NCI-H345 treated with DMSO at 0.1 percent for 48 hours (cell line): ENCODE measurements around the gene GPR156.
"Not testable (repeated sequence)": the region's sequence is repeated elsewhere in the genome, so short reads cannot be mapped to it uniquely, and the experiment has no call there.

Experiments
- DNase-seq: peaks from one replicate; lab custom pipeline; 2025; ENCODE audit not compliant: unreplicated experiment; lab: John Stamatoyannopoulos, UW

Gene GPR156

DNA sequence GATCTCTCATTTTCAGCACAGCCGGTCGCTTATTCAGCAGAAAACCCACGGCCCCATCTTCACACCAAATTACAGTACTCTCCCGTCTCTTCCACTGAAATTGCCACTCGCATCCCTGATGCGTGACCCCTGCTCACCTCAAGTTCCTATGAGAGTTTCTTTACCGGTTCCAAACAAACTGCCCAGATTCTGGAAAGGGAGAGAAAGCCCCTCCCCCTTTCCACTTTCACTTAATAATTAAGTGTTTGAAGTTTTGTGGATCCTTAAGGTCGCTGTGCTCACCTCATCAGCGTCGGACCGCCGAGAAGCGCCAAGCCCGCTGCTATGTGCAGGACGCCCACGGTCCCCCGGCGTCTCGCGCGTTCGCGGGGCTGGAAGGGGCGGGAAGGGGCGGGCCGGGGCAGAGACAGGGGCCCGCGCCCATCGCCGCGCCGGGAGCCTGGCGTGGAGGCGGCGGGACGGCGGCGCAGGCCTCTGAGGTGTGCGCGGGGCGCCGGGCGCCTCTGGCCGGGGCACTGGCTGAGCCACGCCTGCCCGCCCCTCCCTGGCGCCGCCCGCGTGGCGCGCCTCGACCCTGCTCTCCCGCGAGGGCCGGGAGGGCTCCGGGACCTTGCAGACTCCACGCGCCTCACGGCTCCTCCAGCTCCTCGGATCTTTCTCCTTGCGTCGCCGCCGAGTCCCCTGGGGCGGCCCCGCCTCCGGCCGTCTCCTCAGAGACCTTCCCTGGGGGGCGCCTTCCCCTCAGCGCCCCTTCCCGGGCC, at the start of gene GPR156:
Gene GPR156, minus strand, starts transcription at position 476 of the 761 bp plus-strand sequence. CDS start 41,124 bp downstream, outside the sequence.
- DNase-seq, result no peak

DNA sequence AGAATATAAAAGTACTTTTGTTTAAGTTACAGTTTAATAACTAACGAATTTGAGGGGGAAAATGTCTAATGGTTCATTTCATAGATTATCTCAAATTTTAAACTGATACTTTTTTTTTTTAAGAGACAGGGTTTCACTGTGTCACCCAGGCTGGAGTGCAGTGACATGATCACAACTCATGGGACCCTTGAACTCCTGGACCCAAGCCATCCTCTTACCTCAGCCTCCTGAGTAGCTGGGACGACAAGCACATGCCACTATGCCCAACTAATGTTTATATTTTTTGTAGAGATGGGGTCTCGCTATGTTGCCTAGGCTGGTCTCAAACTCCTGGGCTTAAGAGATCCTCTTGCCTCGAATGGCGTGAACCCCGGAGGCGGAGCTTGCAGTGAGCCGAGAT, 47.6 kb upstream of the GPR156 start:
- no peak for DNase-seq

DNA sequence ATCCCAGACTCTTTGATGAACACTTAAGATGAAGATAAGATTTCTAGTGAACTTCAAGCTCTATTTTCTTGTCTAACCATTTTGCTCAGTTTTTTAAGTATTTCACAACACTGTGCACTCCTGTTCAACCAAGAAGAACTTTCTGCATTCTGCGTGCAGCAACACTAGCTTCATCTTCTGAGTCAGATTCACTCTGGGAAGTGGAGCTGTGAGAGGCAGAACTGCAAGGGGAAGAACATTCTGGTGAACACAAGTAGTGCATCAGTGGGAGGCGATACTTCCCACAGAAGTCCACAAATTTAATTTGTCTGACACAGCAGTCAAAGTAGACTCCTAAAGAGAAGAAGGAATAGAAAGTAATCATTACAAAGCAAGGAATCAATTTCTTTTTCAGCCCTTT, 46.1 kb upstream of the GPR156 start:
- no peak for DNase-seq

DNA sequence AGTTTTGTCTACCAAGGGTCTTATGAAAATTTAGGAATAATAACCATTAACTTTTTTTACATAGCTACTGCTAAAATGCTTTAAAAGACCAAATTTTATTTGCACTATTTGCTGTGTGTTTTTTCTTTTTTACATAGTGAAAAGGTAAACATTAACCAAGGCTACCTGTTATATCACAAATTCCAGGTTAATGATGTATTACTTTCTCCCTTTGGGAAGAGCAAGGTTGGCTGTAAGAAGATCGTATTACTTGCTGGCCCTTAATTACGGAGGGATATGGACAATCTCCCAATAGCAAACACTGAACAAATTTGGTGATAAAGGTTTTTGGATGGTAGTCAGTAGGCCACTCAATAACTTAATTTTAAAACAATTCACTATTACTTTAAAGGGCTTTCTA, 41.8 kb upstream of the GPR156 start:
- DNase-seq, result no peak

DNA sequence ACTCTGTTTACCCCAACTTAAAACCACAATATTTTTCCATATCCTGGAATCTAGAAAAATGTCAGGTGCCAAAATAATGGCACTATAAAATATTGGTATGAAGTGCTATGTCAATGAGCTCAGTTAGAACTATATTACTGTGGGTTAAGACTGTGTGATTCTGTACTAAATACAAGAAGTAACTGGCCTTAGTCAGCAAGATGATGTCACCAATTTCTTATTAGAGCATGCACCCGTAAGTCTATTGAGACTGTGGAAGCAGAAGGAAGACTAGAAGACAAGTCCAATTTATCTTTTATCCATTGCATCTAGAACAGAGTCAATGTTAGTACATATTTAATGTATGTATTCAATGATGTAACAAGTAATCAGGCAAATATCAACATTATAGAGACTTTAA, 39.2 kb upstream of the GPR156 start:
- DNase-seq, result no peak

DNA sequence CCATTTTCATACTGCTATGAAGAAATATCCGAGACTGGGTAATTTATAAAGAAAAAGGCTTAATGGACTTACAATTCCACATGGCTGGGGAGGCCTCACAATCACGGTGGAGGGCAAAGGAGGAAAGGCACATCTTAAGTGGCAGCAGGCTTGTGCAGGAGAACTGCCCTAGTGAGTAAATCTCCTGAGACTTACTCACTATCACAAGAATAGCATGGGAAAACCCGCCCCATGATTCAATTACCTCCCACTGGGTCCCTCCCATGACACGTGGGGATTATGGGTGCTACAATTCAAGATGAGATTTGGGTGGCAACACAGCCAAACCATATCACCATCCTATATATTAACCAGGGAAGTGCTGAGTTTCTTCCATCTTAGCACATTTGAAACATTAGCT, 38.7 kb upstream of the GPR156 start:
- not testable (repeated sequence) for DNase-seq

DNA sequence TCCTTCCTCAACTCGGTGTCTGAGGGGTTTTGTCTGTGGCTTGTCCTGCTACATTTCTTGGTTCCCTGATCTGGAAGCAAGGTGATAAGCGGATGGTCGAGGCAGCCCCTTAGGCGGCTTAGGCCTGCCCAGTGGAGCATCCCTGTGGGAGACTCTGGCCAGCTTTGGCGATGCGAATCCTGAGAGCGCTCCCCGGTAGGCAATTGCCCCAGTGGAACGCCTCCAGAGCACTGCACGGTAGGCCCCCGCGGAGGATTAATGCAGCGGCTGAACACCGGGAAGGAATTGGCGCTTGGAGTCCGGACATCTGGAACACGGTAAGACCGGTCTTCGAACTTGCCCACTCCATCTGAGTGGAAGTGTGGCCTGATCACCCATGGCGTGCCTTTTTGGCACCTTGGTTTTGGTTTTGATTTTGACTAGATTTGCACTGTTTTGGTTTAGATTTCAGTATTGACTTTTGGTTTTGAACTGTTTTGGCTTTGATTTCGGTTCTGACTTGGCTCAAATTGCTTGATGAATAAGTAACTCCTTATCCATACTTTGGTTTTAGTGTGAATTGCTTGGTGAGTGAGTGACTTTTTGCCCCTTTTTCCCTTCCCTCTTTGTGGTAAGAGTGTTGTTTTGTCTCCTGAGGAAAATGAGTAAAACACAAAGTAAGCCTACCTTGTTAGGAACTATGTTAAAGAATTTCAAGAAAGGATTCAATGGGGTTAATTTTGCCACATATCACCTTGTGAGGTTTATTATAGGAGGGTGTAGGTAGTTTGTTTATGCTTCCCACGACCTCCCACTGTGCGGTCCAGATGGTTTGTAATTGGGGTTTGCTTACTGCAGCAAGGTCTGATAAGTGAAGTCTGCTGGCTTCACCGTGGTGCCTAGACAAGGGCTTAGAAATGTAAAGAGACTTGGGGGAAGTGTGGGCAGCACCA, 27.1 kb upstream of the GPR156 start:
- DNase-seq, result no peak

DNA sequence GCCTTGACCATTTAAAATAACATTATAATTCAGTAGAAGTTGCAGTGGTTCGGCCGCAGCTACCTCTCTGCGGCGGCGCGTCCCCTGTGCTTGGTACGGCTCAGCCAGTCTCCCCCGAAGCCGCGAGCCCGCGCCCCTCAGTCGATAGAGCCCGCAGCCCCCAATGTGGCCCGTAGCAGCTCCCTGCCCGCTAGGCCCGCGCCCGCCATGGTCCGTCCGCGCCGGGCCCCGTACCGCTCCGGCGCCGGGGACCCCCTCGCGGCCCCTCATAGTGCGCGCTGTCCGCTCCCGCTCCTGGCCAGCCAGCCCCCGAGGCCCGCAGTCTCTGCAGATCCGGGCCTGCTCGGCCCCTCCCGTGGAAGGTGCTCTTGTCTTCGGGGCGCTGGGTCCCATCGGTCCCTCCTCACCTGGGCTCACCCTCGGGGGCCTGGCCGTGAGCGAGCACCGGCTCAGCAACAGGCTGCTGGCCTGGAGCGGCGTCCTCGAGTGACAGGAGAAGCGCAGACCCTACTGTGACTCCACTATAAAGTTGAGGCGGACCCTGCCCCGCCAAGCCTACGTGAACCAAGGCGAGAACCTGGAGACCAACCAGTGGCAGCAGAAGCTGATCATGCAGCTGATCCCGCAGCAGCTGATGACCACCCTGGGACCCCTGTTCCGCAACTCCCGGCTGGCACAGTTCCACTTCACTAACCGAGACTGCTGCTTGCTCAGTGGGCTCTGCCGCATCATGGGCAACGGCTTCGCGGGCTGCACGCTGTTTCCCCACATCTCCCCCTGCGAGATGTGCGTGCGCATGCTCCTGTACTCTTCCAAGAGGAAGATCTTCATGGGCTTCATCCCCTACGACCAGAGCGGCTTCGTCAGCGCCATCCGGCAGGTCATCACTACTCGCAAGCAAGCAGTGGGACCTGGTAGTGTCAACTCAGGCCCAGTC, 21.8 kb upstream of the GPR156 start:
- no peak for DNase-seq

DNA sequence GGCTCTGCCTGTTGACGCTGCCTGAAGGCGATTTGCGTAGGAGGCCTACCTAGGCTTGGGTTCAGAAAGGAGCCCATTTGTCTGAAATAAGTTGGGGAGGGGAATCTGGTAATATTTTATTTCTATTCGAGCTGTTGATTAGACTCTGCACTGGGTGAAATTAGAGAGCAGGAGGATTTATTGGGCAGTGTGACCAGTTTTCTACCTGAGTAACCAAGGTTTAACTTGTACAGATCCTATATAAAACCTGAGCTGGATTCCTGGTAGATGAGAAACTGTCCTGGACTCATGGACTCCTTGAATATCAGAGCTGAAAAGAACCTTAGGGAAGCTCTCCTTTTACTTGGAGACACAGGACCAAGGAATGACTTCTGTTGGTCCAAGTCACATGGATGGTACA, 19.6 kb upstream of the GPR156 start:
- DNase-seq, result no peak

DNA sequence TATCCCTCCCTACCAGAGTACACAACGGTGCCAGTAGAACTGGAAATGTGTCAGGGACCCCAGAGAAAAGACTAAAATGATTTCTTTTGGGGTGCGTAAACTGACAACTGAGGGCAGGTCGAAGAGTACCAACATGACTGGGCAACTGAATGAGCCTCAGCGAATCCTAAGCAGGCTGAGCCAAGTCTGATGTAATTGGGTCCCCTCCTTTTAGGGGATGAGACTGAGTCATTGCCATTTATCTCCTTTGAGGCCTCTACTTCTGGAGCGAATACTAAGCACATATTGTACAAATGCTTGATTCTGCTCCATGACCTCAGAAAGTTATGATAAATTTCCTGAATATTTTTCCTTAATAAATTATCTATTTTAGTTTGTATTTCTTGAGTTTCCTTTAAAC, 17.3 kb upstream of the GPR156 start:
- DNase-seq, result no peak

DNA sequence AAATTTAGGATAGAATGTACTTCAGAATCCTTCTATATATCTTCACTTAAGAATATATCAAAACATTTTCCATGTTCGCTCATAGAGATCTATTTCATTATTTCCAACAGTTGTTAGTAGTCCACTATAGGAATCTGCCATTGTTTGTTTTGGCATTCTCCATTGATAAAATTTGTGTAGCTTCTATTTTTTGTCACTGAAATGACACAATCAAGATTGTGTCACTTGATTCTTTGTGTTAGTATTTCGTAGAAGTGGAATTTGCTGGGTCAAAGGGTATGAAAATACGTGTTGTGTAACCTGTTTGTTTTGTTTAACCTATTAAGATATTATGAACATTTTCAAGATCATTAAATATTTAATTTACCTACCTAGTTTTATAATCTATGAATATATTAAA, 15.9 kb upstream of the GPR156 start:
- no peak for DNase-seq

DNA sequence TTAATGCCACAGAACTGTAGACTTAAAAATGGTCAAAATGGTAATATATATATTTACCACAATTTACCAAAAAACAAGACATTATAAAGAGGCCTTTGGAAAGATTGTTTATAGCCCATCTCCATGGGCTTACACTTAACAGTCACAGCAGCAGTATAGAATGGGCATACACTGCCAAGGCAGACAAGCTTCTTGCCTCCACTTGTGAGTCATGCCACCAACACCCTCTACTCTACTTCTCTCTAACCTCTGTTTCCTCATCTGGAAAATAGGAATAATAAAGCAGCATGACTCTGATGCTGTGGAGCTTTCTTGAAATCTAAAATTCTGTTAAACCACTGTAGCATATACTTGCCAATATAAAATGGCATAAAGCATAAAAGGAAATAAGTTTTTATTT, 14.4 kb upstream of the GPR156 start:
- no peak for DNase-seq

DNA sequence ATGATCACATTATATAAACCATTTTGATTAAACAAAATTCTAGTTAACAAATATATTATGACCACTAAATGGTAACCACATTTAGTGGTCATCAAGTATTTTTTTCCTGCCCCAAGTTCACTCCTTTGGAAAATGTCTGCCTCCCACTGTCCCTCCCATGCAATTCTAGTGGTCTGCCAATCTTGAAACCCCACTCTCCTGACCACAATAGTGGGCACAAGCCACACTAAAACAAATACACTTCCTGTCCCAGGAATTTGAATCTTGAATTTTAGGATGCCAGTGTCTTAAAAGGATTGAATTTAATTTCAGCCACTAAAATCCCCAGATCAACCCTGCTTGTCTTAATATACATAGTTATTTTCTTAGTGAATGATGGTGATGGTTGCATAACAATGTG, 14.0 kb upstream of the GPR156 start:
- DNase-seq, result no peak

DNA sequence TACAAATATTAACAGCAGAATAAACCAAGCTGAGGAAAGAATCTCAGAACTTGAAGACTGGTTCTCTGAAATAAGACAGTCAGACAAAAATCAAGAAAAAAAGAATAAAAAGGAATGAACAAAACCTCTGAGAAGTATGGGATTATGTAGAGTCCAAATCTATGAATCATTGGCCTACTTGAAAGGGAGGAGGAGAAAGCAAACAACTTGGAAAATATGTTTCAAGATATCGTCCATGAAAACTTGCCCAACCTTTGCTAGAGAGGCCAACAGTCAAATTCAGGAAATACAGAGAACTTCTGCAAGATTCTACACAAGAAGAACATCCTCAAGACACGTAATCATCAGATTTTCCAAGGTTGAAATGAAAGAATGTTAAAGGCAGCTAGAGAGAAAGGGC, 6.5 kb upstream of the GPR156 start:
- not testable (repeated sequence) for DNase-seq

DNA sequence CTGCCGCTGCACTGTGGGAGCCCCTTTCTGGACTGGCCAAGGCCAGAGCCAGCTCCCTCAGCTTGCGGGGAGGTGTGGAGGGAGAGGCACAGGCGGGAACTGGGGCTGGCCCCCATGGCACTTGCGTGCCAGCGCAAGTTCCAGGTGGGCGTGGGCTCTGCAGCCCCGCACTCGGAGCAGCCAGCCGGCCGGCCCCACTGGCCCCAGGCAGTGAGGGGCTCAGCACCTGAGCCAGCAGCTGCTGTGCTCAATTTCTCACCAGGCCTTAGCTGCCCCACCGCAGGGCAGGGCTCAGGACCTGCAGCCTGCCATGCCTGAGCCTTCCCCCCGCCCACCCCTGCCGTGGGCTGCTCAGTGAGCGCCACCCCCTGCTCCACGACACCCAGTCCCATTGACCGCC, 4.6 kb upstream of the GPR156 start:
- DNase-seq, result no peak

DNA sequence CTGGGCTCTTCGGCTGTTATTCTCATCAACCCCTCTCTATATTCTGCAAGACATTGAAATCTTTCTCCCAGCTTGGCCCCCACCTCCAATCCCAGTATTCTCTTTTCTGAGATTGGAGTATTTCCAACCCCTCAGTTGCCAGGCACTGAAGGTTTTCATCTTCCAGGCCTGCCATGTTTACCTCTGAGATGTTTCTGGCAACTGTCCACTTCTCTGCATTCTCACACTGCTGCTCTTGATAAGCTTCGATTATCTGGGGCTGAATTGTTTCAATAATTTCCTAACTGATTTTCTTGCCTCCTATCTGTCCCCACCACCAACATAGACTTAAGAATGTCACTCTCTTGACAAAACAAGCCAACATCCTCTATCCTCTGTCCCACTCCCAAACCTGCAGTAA, 1.4 kb upstream of the GPR156 start:
- DNase-seq, result no peak

DNA sequence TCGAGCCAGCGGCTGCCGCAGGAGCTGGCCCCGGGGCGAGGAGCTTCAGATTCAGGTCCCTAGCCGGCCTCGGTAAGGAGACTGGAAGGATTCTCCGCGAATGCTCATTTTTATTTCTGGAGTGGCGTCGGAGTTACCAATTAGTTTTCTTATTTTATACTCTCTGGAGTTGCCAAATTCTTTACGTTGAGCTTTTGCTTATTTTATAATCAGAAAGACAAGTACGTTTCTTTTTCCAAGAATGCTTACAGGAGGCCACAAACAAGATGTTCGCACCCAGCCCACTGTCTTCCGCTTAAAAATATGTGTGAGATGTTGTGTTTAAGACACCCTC, 453 bp upstream of the GPR156 start:
- DNase-seq, result no peak

DNA sequence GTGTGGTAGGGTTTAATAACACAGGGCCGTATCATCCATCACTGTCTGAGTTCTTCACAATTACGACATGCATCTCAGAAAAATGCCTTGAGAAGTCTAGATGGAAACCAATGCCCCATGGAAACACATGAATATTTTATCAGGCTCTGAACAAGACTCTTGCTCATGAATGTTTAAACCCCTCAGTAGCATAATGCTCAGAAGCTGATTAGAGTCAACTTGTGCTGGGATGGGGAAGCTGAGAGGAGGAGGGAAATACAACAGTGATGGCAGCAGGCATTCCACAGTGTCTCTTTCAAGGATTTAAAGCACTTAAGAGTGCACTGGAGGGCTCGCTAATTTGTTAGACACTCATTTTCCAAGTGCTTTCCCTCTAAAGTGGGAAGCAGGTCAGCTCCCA, 3.8 kb downstream of the GPR156 start:
- no peak for DNase-seq

DNA sequence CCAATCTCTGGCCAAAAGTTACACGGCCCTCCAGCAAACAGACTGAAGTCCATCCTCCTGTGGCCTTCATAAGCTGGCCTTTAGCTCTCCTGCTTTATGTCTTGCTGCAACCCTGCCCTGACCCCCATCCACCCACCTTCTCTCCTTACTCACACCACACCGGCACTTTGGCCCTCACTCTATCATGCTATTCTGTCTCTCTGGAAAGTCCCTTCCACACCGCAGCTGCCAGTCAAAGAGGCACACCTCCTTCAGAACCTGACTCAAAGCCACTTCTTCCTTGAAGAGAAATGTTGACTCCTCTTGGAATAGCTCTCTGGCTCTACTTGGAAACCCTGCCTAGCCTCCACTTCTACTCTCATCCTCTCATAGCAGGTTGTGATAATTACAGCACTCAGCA, 4.5 kb downstream of the GPR156 start:
- no peak for DNase-seq

DNA sequence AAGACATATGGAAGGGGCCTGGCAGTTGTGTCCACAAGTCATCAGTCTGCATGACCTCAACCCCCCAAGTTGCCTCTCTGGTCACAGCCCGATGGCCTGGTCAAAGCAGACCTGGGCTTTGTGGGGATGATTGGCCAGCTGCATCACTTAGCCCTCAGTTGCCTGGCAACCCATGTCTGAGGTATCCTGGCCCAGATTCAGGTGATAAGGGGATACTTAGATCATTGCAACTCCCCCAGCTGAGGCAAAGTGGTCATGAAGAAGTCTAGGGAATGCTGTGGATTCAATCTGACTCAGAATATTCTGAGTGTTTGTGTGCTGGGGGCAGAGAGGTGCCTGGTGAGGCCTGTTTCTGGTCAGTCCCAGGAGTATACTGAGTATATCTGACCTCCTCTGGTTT, 5.0 kb downstream of the GPR156 start:
- no peak for DNase-seq

DNA sequence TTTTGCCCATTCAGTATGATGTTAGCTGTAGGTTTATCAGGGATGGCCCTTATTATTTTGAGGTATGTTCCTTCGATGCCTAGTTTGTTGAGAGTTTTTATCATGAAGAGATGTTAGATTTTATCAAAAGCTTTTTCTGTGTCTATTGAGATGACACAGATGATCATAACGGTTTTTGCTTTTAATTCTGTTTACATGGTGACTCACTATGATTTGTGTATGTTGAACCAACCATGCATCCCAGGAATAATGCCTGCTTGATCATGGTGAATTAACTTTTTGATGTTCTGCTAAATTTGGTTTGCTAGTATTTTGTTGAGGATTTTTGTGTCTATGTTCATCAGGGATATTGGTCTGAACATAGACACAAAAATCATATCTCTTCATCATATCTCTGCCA, 8.3 kb downstream of the GPR156 start:
- DNase-seq, result no peak
